ENCODE measurements around the gene PRRC2B. TPM values are rescaled to one million over a fixed set of nuclear protein-coding genes. Genes with fewer than 3 reads are reported as not detected.

PRRC2B gene
- total and polyA plus RNA-seq, 2 of the 13 experiments (the other 11 are each of a cell fraction or from before 2014, with no cell fraction given): 20.8 to 37.4 TPM

DNA sequence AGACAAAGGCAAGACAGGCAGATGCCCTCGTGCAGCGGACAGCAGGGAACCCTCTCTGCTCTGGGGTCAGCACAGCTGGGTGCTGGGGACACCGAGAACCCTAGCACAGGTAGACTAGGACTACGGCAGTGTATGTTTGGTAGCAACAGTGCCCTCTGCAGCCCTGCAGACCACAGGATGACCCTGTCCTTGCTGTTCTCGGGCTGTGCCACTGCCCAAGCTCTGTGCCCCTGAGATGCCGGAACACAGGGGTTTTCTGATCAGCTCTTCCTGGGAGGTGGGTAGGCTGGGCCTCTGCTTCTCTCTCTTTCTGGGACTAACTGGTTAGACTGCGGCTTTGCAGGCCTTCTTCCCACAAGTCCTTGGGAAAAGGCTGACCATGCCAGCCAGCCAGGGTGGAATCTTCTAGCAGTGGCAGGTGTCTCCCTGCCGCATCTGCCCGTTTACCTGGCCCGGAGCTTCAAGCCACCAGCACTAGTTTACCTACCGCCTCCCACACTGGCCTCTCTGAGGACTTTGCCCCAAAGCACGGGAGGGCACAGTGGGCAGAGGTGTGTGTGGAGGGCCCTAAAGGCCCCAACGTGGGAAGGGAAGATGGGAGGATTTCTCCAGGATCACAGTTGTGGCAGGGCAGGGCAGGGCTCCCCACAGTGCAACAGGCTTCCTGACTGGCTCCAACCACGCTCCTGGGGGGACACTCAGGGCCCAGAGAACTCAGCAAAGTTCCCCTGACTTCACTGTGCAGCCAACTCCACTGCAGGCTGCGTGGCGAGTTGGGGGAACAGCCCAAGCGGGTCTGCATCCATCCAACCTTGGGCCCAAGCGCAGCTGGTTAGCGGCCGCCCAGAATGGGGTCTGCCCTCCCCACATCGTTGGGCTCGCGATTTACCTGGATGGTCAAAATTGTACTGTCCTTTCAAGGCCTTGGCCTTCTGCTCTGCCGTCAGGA is 136.0 kb downstream of the PRRC2B start (continued):
- TF ChIP-seq, protein P1, sequence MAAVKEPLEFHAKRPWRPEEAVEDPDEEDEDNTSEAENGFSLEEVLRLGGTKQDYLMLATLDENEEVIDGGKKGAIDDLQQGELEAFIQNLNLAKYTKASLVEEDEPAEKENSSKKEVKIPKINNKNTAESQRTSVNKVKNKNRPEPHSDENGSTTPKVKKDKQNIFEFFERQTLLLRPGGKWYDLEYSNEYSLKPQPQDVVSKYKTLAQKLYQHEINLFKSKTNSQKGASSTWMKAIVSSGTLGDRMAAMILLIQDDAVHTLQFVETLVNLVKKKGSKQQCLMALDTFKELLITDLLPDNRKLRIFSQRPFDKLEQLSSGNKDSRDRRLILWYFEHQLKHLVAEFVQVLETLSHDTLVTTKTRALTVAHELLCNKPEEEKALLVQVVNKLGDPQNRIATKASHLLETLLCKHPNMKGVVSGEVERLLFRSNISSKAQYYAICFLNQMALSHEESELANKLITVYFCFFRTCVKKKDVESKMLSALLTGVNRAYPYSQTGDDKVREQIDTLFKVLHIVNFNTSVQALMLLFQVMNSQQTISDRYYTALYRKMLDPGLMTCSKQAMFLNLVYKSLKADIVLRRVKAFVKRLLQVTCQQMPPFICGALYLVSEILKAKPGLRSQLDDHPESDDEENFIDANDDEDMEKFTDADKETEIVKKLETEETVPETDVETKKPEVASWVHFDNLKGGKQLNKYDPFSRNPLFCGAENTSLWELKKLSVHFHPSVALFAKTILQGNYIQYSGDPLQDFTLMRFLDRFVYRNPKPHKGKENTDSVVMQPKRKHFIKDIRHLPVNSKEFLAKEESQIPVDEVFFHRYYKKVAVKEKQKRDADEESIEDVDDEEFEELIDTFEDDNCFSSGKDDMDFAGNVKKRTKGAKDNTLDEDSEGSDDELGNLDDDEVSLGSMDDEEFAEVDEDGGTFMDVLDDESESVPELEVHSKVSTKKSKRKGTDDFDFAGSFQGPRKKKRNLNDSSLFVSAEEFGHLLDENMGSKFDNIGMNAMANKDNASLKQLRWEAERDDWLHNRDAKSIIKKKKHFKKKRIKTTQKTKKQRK (IDR thresholded peaks at IDR 0.05; ENCODE audit: low read length): no peak
- TF ChIP-seq HMG20A (CRISPR knock-in tag; IDR thresholded peaks at IDR 0.05; ENCODE audit: borderline replicate concordance) (no peak), HOXA5 (CRISPR knock-in tag; IDR thresholded peaks at IDR 0.05) (no peak), CCDC6 (CRISPR knock-in tag; IDR thresholded peaks at IDR 0.05) (no peak), NFIC (IDR thresholded peaks at IDR 0.05; ENCODE audit: low read length) (no peak), MED13 (CRISPR knock-in tag; IDR thresholded peaks at IDR 0.05) (no peak), TRIM24 (CRISPR knock-in tag; IDR thresholded peaks at IDR 0.05) (no peak), ZNF761 (CRISPR knock-in tag; conservative IDR thresholded peaks at IDR 0.05) (no peak), ZBTB2 (CRISPR knock-in tag; IDR thresholded peaks at IDR 0.05; ENCODE audit: low read depth) (no peak), SP140L (CRISPR knock-in tag; IDR thresholded peaks at IDR 0.05; ENCODE audit: borderline replicate concordance) (no peak)
- TF ChIP-seq, protein P2, sequence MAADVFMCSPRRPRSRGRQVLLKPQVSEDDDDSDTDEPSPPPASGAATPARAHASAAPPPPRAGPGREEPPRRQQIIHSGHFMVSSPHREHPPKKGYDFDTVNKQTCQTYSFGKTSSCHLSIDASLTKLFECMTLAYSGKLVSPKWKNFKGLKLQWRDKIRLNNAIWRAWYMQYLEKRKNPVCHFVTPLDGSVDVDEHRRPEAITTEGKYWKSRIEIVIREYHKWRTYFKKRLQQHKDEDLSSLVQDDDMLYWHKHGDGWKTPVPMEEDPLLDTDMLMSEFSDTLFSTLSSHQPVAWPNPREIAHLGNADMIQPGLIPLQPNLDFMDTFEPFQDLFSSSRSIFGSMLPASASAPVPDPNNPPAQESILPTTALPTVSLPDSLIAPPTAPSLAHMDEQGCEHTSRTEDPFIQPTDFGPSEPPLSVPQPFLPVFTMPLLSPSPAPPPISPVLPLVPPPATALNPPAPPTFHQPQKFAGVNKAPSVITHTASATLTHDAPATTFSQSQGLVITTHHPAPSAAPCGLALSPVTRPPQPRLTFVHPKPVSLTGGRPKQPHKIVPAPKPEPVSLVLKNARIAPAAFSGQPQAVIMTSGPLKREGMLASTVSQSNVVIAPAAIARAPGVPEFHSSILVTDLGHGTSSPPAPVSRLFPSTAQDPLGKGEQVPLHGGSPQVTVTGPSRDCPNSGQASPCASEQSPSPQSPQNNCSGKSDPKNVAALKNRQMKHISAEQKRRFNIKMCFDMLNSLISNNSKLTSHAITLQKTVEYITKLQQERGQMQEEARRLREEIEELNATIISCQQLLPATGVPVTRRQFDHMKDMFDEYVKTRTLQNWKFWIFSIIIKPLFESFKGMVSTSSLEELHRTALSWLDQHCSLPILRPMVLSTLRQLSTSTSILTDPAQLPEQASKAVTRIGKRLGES (CRISPR knock-in tag; IDR thresholded peaks at IDR 0.05; ENCODE audit: borderline replicate concordance): no peak
- TF ChIP-seq, protein P3, sequence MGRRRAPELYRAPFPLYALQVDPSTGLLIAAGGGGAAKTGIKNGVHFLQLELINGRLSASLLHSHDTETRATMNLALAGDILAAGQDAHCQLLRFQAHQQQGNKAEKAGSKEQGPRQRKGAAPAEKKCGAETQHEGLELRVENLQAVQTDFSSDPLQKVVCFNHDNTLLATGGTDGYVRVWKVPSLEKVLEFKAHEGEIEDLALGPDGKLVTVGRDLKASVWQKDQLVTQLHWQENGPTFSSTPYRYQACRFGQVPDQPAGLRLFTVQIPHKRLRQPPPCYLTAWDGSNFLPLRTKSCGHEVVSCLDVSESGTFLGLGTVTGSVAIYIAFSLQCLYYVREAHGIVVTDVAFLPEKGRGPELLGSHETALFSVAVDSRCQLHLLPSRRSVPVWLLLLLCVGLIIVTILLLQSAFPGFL (CRISPR knock-in tag; IDR thresholded peaks at IDR 0.05): no peak
- TF ChIP-seq, protein P4, sequence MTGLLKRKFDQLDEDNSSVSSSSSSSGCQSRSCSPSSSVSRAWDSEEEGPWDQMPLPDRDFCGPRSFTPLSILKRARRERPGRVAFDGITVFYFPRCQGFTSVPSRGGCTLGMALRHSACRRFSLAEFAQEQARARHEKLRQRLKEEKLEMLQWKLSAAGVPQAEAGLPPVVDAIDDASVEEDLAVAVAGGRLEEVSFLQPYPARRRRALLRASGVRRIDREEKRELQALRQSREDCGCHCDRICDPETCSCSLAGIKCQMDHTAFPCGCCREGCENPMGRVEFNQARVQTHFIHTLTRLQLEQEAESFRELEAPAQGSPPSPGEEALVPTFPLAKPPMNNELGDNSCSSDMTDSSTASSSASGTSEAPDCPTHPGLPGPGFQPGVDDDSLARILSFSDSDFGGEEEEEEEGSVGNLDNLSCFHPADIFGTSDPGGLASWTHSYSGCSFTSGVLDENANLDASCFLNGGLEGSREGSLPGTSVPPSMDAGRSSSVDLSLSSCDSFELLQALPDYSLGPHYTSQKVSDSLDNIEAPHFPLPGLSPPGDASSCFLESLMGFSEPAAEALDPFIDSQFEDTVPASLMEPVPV (CRISPR knock-in tag; IDR thresholded peaks at IDR 0.05): no peak
